ENCODE data around the gene LSM4. TPM values are rescaled to one million over a fixed set of nuclear protein-coding genes. Genes with fewer than 3 reads are reported as not detected.

The LSM4 gene
- total RNA-seq, 3 donors from 2014 or later: 83.0 to 122 (median 120) TPM

- peaks cover 5% of the 10 kb centered on the region for H3K36me3 ChIP-seq
- no peaks in the 10 kb centered on the region for H3K4me1 ChIP-seq
- H3K27me3 ChIP-seq: no peaks in the 10 kb centered on the region
- DNase-seq (ENCODE audit: low spot score in 2 of 2): no peak
- H3K4me3 ChIP-seq: no peak overlapping the region
- no peak overlapping the region for H3K27ac ChIP-seq
- intact Hi-C loops (cut with DNase I; ENCODE audit: low total_unique reads): loop anchor here (10.0 kb wide), 1 partner anchor 150 kb away; the partner anchor contains the start of gene SSBP4
- H3K9me3 ChIP-seq: no peaks in the 10 kb centered on the region
- TF ChIP-seq POLR2A (IDR thresholded peaks at IDR 0.05) (no peak), CTCF (IDR thresholded peaks at IDR 0.05) (no peak), POLR2AphosphoS5 (IDR thresholded peaks at IDR 0.05) (no peak)
Measured at GRCh38 chr19:18264971-18265540, 57.8 kb downstream of the LSM4 start.

- no peak overlapping the region for H3K27ac ChIP-seq
- H3K4me1 ChIP-seq: no peaks in the 10 kb centered on the region
- H3K36me3 ChIP-seq: peaks cover 5% of the 10 kb centered on the region
- intact Hi-C loops (cut with DNase I; ENCODE audit: low total_unique reads): loop anchor here (10.0 kb wide), 1 partner anchor 151 kb away; the partner anchor contains the start of gene SSBP4
- TF ChIP-seq POLR2A (IDR thresholded peaks at IDR 0.05) (no peak), POLR2AphosphoS5 (IDR thresholded peaks at IDR 0.05) (no peak), CTCF (IDR thresholded peaks at IDR 0.05) (no peak)
- H3K9me3 ChIP-seq: no peaks in the 10 kb centered on the region
- H3K4me3 ChIP-seq: no peak overlapping the region
- no peaks in the 10 kb centered on the region for H3K27me3 ChIP-seq
- DNase-seq (ENCODE audit: low spot score in 2 of 2): no peak
Measured at GRCh38 chr19:18264137-18264854, 58.6 kb downstream of the LSM4 start.

GRCh38 chr19:18263324-18264136 lies 59.3 kb downstream of the LSM4 start:
- DNase-seq (ENCODE audit: low spot score in 2 of 2): no peak
- no peaks in the 10 kb centered on the region for H3K9me3 ChIP-seq
- no peak overlapping the region for H3K4me3 ChIP-seq
- intact Hi-C loops (cut with DNase I; ENCODE audit: low total_unique reads): loop anchor here (10.0 kb wide), 1 partner anchor 151 kb away; the partner anchor contains the start of gene SSBP4
- TF ChIP-seq POLR2A (IDR thresholded peaks at IDR 0.05) (no peak), CTCF (IDR thresholded peaks at IDR 0.05) (no peak), POLR2AphosphoS5 (IDR thresholded peaks at IDR 0.05) (no peak)
- no peak overlapping the region for H3K27ac ChIP-seq
- no peaks in the 10 kb centered on the region for H3K4me1 ChIP-seq
- no peaks in the 10 kb centered on the region for H3K27me3 ChIP-seq
- H3K36me3 ChIP-seq: peaks cover 5% of the 10 kb centered on the region

GRCh38 chr19:18262917-18263316 lies 60.0 kb downstream of the LSM4 start:
- Histone ChIP-seq H3K9me3 (no peaks in the 10 kb centered on the region), H3K27me3 (no peaks in the 10 kb centered on the region), H3K27ac (no peak overlapping the region), H3K36me3 (peaks cover 5% of the 10 kb centered on the region), H3K4me3 (no peak overlapping the region), H3K4me1 (no peaks in the 10 kb centered on the region)
- no peak for DNase-seq (ENCODE audit: low spot score in 2 of 2)
- no peak for TF ChIP-seq POLR2AphosphoS5 (IDR thresholded peaks at IDR 0.05)
- TF ChIP-seq CTCF (IDR thresholded peaks at IDR 0.05): no peak
- no peak for TF ChIP-seq POLR2A (IDR thresholded peaks at IDR 0.05)
- intact Hi-C loops (cut with DNase I; ENCODE audit: low total_unique reads): loop anchor here (10.0 kb wide), 1 partner anchor 152 kb away; the partner anchor contains the start of gene SSBP4
